ENCODE data around the gene LRMDA. TPM values are rescaled to one million over a fixed set of nuclear protein-coding genes. Genes with fewer than 3 reads are reported as not detected.

Gene LRMDA
- total and polyA plus RNA-seq, 2 of the 8 experiments (the other 6 are each of a cell fraction or from before 2014, with no cell fraction given), result 0.86 to 2.8 TPM

DNA sequence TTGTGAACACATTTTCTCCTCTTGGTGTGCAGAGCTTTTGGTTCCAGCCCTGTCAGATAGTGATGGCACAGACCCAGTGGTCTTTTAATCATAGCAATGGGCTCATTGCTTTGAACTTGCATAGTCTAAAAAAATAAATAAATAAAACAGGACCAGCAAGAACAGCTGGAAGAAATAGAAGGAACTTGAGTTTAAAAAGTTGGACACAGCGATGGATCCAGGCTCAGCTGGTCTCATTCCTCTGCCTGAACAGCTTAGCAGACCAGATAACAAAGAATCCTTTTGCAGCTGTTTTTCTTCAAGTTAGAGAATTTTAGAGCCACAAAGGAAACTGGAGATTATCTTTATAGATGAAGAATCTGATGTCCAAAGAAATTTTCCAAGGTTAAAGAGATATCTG, 1005.6 kb downstream of the LRMDA start (continued):
- TF ChIP-seq SIN3A (conservative IDR thresholded peaks at IDR 0.05 in 1 of 2, IDR thresholded peaks at IDR 0.05 in 1 of 2; ENCODE audit: low read depth in 1 of 2, low read length in 2 of 2) (no peak), MAFK (IDR thresholded peaks at IDR 0.05; ENCODE audit: low read depth, low read length) (no peak), JUND (IDR thresholded peaks at IDR 0.05; ENCODE audit: low read length) (no peak), CREB1 (IDR thresholded peaks at IDR 0.05) (no peak)
